GM12878 (cell line): ENCODE data around the gene SNX2. TPM values are rescaled to one million over a fixed set of nuclear protein-coding genes. Genes with fewer than 3 reads are reported as not detected.

Experiments used
- polyA plus RNA-seq, 11 experiments: library from polyadenylated mRNA; depleted of rRNA in 4 of 11; unstranded in 6 of 11; stranded (reverse) in 5 of 11; fragments of >200 nt; fragmentation: Nextera tagmentation in 4 of 11; fragmentation: Illumina TruSeq in 1 of 11; extraction: Ambion mirVana in 4 of 11; extraction: Trizol in 1 of 11; gene quantifications; 1 replicate in 1 of 11; 2 replicates in 10 of 11; pipeline versions ENCODE4 v1.2.1 to v1.2.3, GENCODE V29; 2011 to 2016; ENCODE audit warnings: inconsistent platforms in 2 of 11, missing spikeins in 2 of 11, low read depth in 1 of 11
- total RNA-seq, 4 experiments: library from RNA; depleted of rRNA in 3 of 4; stranded (reverse); fragments of >200 nt in 3 of 4; fragmentation: Illumina TruSeq in 1 of 4; extraction: Trizol in 1 of 4; gene quantifications; 2 replicates each; pipeline versions ENCODE4 v1.2.1 to v1.2.3, GENCODE V29; 2013 to 2021

The SNX2 gene
- total and polyA plus RNA-seq, 10 of the 15 experiments (the other 5 are each of a cell fraction or from before 2014, with no cell fraction given) = 46.3 to 84.3 (median 63.0) TPM

Other genes with a start within 250 kb of the SNX2 start
- gene SNX24, start 70.5 kb downstream of the SNX2 start, total RNA-seq (2014; rRNA removed) = 3.5 and 3.8 TPM in 2 replicates
- 2.9 and 4.4 TPM in 2 replicates for gene SNX24, start 70.5 kb downstream of the SNX2 start, total RNA-seq (2014; rRNA removed; fragmentation: Illumina TruSeq; extraction: Trizol)
- 2.7 and 5.0 TPM in 2 replicates for gene SNX24, start 70.5 kb downstream of the SNX2 start, total RNA-seq (2021)
- gene SNX24, start 70.5 kb downstream of the SNX2 start, polyA plus RNA-seq (2011; rRNA removed) = 0.12 and 0.15 TPM in 2 replicates
- gene SNX24, start 70.5 kb downstream of the SNX2 start, polyA plus RNA-seq (2014; fragmentation: Illumina TruSeq; extraction: Trizol) = 6.6 and 11.6 TPM in 2 replicates
- gene SNX24, start 70.5 kb downstream of the SNX2 start, polyA plus RNA-seq (2014; fragmentation: Nextera tagmentation; extraction: Ambion mirVana) = 1 to 10 TPM; 4.4 to 4.5 TPM
- gene SNX24, start 70.5 kb downstream of the SNX2 start, polyA plus RNA-seq (2014; rRNA removed) = 2.7 and 3.4 TPM in 2 replicates
- gene SNX24, start 70.5 kb downstream of the SNX2 start, polyA plus RNA-seq (2016; fragmentation: Nextera tagmentation; extraction: Ambion mirVana) = 1 to 10 TPM; 1.2 to 2.1 TPM